ENCODE results near the gene BMP2K. TPM values are rescaled to one million over a fixed set of nuclear protein-coding genes. Genes with fewer than 3 reads are reported as not detected.

BMP2K gene
- total and polyA plus RNA-seq, 7 donors, result 3.5 to 19.1 (median 15.2) TPM

GRCh38 chr4:78772526-78773091 is 3.5 kb upstream of the BMP2K start:
- TF ChIP-seq CTCF (IDR thresholded peaks at IDR 0.05), result no peak
- H3K4me3 ChIP-seq, result no peak overlapping the region
- peaks cover 3% of the 10 kb centered on the region for H3K4me1 ChIP-seq
- H3K9me3 ChIP-seq, result no peaks in the 10 kb centered on the region
- no peaks in the 10 kb centered on the region for H3K36me3 ChIP-seq (ENCODE audit: insufficient read depth in 1 of 2, low read depth in 1 of 2)
- no peaks in the 10 kb centered on the region for H3K27me3 ChIP-seq (ENCODE audit: insufficient read depth in 3 of 3, low read length in 2 of 3)
- no peak overlapping the region for H3K27ac ChIP-seq
- DNase-seq (no peak), ATAC-seq (no peak)
- intact Hi-C loops (cut with DNase I), result no loop called here
- 90 to 95% (median 93%) methylated on average over 4 of the region's 4 CpGs for WGBS, 3 donors

- H3K27ac ChIP-seq, result peak overlapping the region; percentile 99
- DNase-seq (no peak), ATAC-seq (no peak)
- no peaks in the 10 kb centered on the region for H3K36me3 ChIP-seq (ENCODE audit: insufficient read depth in 1 of 2, low read depth in 1 of 2)
- no peaks in the 10 kb centered on the region for H3K27me3 ChIP-seq (ENCODE audit: insufficient read depth in 3 of 3, low read length in 2 of 3)
- no peak overlapping the region for H3K4me3 ChIP-seq
- intact Hi-C loops (cut with DNase I), result no loop called here
- no peak for TF ChIP-seq CTCF (IDR thresholded peaks at IDR 0.05)
- H3K4me1 ChIP-seq, result peaks cover 21% of the 10 kb centered on the region
- H3K9me3 ChIP-seq, result no peaks in the 10 kb centered on the region
- 39 to 47% (median 40%) methylated on average over 3 of the region's 3 CpGs for WGBS, 3 donors
Measured at GRCh38 chr4:78774417-78774816, 1.7 kb upstream of the BMP2K start.

- Histone ChIP-seq H3K4me3 (peak overlapping the region; percentile 90), H3K4me1 (peaks cover 32% of the 10 kb centered on the region), H3K27ac (peak overlapping the region; percentile 99), H3K27me3 (ENCODE audit: insufficient read depth in 3 of 3, low read length in 2 of 3) (no peaks in the 10 kb centered on the region), H3K36me3 (ENCODE audit: insufficient read depth in 1 of 2, low read depth in 1 of 2) (no peaks in the 10 kb centered on the region), H3K9me3 (no peaks in the 10 kb centered on the region)
- 0 to 1% (median 1%) methylated on average over 35 to 54 of the region's 54 CpGs for WGBS, 3 donors
- peak; percentile 89 to 94 for DNase-seq
- no peak for TF ChIP-seq CTCF (IDR thresholded peaks at IDR 0.05)
- intact Hi-C loops (cut with DNase I), result loop anchor here (5.0 kb wide), 2 partner anchors 87 to 128 kb away; no protein-coding TSS in a partner anchor
- ATAC-seq, result peak; percentile 92 to 95 (median 94)
Measured at GRCh38 chr4:78775303-78776078, 659 bp upstream of the BMP2K start.

GRCh38 chr4:78776729-78777575 is 802 bp downstream of the BMP2K start:
- no peak for TF ChIP-seq CTCF (IDR thresholded peaks at IDR 0.05)
- intact Hi-C loops (cut with DNase I), result loop anchor here (5.0 kb wide), 2 partner anchors 85 to 130 kb away; no protein-coding TSS in a partner anchor
- ATAC-seq (peak; percentile 42 to 50 (median 46)), DNase-seq (peak; percentile 46 to 57)
- WGBS, 3 donors, result 2 to 4% (median 3%) methylated on average over 24 to 28 of the region's 28 CpGs
- no peaks in the 10 kb centered on the region for H3K36me3 ChIP-seq (ENCODE audit: insufficient read depth in 1 of 2, low read depth in 1 of 2)
- no peaks in the 10 kb centered on the region for H3K9me3 ChIP-seq
- peaks cover 45% of the 10 kb centered on the region for H3K4me1 ChIP-seq
- peak overlapping the region; percentile 90 for H3K4me3 ChIP-seq
- H3K27me3 ChIP-seq (ENCODE audit: insufficient read depth in 3 of 3, low read length in 2 of 3), result no peaks in the 10 kb centered on the region
- H3K27ac ChIP-seq, result peak overlapping the region; percentile 99
